Measurements from ENCODE around the gene BCL3. TPM values are rescaled to one million over a fixed set of nuclear protein-coding genes. Genes with fewer than 3 reads are reported as not detected.

Gene BCL3
- polyA plus RNA-seq (1.1 to 1.8 TPM (median 1.5 TPM) in 3 replicates), polyA minus RNA-seq (1.1 to 5.8 TPM (median 3.1 TPM) in 3 replicates)
- 2.2 TPM for polyA plus RNA-seq (2011; ENCODE audit: low read depth)
- polyA plus RNA-seq (2011; cell fraction: cytosol; rRNA removed), result 0.72 and 2.2 TPM in 2 replicates
- polyA plus RNA-seq (2011; cell fraction: nucleus; rRNA removed), result 7.1 and 8.3 TPM in 2 replicates
- polyA plus RNA-seq (2012; ENCODE audit: low replicate concordance), result 5.9 and 6.4 TPM in 2 replicates
- 12.5 TPM for polyA minus RNA-seq (2011; cell fraction: cytosol; rRNA and poly(A)+ RNA removed)
- polyA minus RNA-seq (2011; cell fraction: nucleus; rRNA and poly(A)+ RNA removed), result 4.1 and 5.1 TPM in 2 replicates

GRCh38 chr19:44748426-44749254 is at the start of gene BCL3:
TSS of gene BCL3 (plus strand) at chr19:44748708. CDS start at chr19:44748791, 83 bp downstream.
- Histone ChIP-seq H3K36me3 (ENCODE audit: control insufficient read depth in 2 of 2, extremely low read depth in 1 of 2, insufficient read depth in 2 of 2, low read length in 2 of 2) (peaks cover 9 to 15% of the 10 kb centered on the region in 2 experiments), H2AFZ (ENCODE audit: control insufficient read depth, low read length) (peak within 1 kb of the TSS; percentile 88), H3K9me3 (ENCODE audit: control insufficient read depth, low read depth, low read length) (no peaks in the 10 kb centered on the region), H3K4me1 (ENCODE audit: control insufficient read depth, extremely low read depth, insufficient read depth, low read length) (peaks cover 44% of the 10 kb centered on the region), H4K20me1 (ENCODE audit: control insufficient read depth, extremely low read depth, insufficient read depth, low read length) (no peaks in the 10 kb centered on the region), H3K9me1 (ENCODE audit: control insufficient read depth, extremely low read depth, insufficient read depth, low read length) (peaks cover 4% of the 10 kb centered on the region), H3K4me3 (ENCODE audit: control insufficient read depth in 2 of 3, extremely low read depth in 1 of 3, insufficient read depth in 2 of 3, low read depth in 1 of 3, low read length in 3 of 3) (peak within 1 kb of the TSS; percentile 59 to 87 (median 81)), H3K79me2 (ENCODE audit: control insufficient read depth, insufficient read depth, low read length) (peaks cover 13% of the 10 kb centered on the region), H3K27me3 (ENCODE audit: control insufficient read depth, extremely low read depth, insufficient read depth, low read length) (no peaks in the 10 kb centered on the region), H3K9ac (ENCODE audit: control insufficient read depth, extremely low read depth, insufficient read depth, low read length) (peak within 1 kb of the TSS; percentile 96), H3K27ac (ENCODE audit: control insufficient read depth, insufficient read depth, low read length) (peak within 1 kb of the TSS; percentile 99), H3K4me2 (ENCODE audit: control insufficient read depth, extremely low read depth, insufficient read depth, low read depth, low read length) (peak within 1 kb of the TSS; percentile 99)
- dilution Hi-C loops (cut with MboI; ENCODE audit: extremely low pct_ligation_motif_present, low sequenced_read_pairs), result no loop called here
- TF ChIP-seq CTCF (optimal IDR thresholded peaks at IDR 0.05 in 1 of 3, IDR thresholded peaks at IDR 0.05 in 1 of 3, conservative IDR thresholded peaks at IDR 0.05 in 1 of 3; ENCODE audit: extremely low read depth in 1 of 3, insufficient read depth in 2 of 3, low read length in 3 of 3) (no peak), EZH2 (IDR thresholded peaks at IDR 0.05; ENCODE audit: low read length) (no peak)
- FAIRE-seq (no peak), DNase-seq (ENCODE audit: low read depth, low spot score) (no peak)

GRCh38 chr19:44700547-44700946 is 48.0 kb upstream of the BCL3 start:
- Histone ChIP-seq H3K4me3 (ENCODE audit: control insufficient read depth in 2 of 3, extremely low read depth in 1 of 3, insufficient read depth in 2 of 3, low read depth in 1 of 3, low read length in 3 of 3) (no peak overlapping the region), H3K27ac (ENCODE audit: control insufficient read depth, insufficient read depth, low read length) (no peak overlapping the region), H3K4me2 (ENCODE audit: control insufficient read depth, extremely low read depth, insufficient read depth, low read depth, low read length) (no peak overlapping the region), H4K20me1 (ENCODE audit: control insufficient read depth, extremely low read depth, insufficient read depth, low read length) (no peaks in the 10 kb centered on the region), H3K9ac (ENCODE audit: control insufficient read depth, extremely low read depth, insufficient read depth, low read length) (no peak overlapping the region), H3K9me1 (ENCODE audit: control insufficient read depth, extremely low read depth, insufficient read depth, low read length) (no peaks in the 10 kb centered on the region), H3K79me2 (ENCODE audit: control insufficient read depth, insufficient read depth, low read length) (no peaks in the 10 kb centered on the region), H3K9me3 (ENCODE audit: control insufficient read depth, low read depth, low read length) (no peaks in the 10 kb centered on the region), H2AFZ (ENCODE audit: control insufficient read depth, low read length) (no peak overlapping the region), H3K36me3 (ENCODE audit: control insufficient read depth in 2 of 2, extremely low read depth in 1 of 2, insufficient read depth in 2 of 2, low read length in 2 of 2) (no peaks in the 10 kb centered on the region), H3K4me1 (ENCODE audit: control insufficient read depth, extremely low read depth, insufficient read depth, low read length) (peaks cover 2% of the 10 kb centered on the region), H3K27me3 (ENCODE audit: control insufficient read depth, extremely low read depth, insufficient read depth, low read length) (no peaks in the 10 kb centered on the region)
- no peak for FAIRE-seq
- no peak for DNase-seq (ENCODE audit: low read depth, low spot score)
- dilution Hi-C loops (cut with MboI; ENCODE audit: extremely low pct_ligation_motif_present, low sequenced_read_pairs), result no loop called here
- no peak for TF ChIP-seq CTCF (optimal IDR thresholded peaks at IDR 0.05 in 1 of 3, IDR thresholded peaks at IDR 0.05 in 1 of 3, conservative IDR thresholded peaks at IDR 0.05 in 1 of 3; ENCODE audit: extremely low read depth in 1 of 3, insufficient read depth in 2 of 3, low read length in 3 of 3)
- no peak for TF ChIP-seq EZH2 (IDR thresholded peaks at IDR 0.05; ENCODE audit: low read length)
